HepG2 (cell line): ENCODE data around the gene ELFN1. TPM values are rescaled to one million over a fixed set of nuclear protein-coding genes. Genes with fewer than 3 reads are reported as not detected.

Source experiments
- ATAC-seq: fragments of 200-7000 bp; cut with Tn5 transposase; 3 replicates; pipeline ENCODE4 v1.9.1; 2020; ENCODE audit warnings: mild to moderate bottlenecking, moderate library complexity
- BruUV-seq: library from RNA; stranded (reverse); fragments of 400-500 nt; replicated peaks from 2 replicates; lab custom pipeline; 2021; lab: Mats Ljungman, UMichigan
- CTCF ChIA-PET: fragments of 300-600 bp; formaldehyde crosslinking; extraction: SDS; loops from one replicate; lab custom pipeline; 2021; ENCODE audit warnings: low total read pairs, inconsistent platforms, low intra/inter-chr PET ratio; lab: Yijun Ruan, JAX
- POLR2A ChIA-PET: fragments of 350-600 bp; sonication (Branson Sonifier 250); formaldehyde crosslinking; loops from one replicate; lab custom pipeline; 2020; ENCODE audit warnings: antibody characterized with exemption, inconsistent platforms; lab: Yijun Ruan, JAX
- DNase-seq: peaks from one replicate; pipeline ENCODE4 v3.0.0-alpha.2; 2015; ENCODE audit warnings: low spot score
- FAIRE-seq: peaks from 3 replicates; lab custom pipeline; 2011; peaks lifted over from hg19 to GRCh38; lab: Jason Lieb, UNC
- H2AFZ ChIP-seq: one replicate; pipeline ENCODE4 v1.6.1; 2011; ENCODE audit warnings: low read length, inconsistent platforms
- H3K27ac ChIP-seq: fragments of 300-600 bp; 3 replicates; pipeline ENCODE4 v1.8.0; 2011; ENCODE audit warnings: mixed run types, mild to moderate bottlenecking, mixed read lengths, low read length, inconsistent platforms; ENCODE audit not compliant: insufficient read depth; ENCODE audit errors: extremely low read length
- H3K27me3 ChIP-seq, 2 experiments: fragments of 200-600 bp in 1 of 2; 2 replicates in 1 of 2; 3 replicates in 1 of 2; pipeline versions ENCODE4 v1.6.0 to v1.8.0; 2011; ENCODE audit warnings: low read length in 2 of 2, mild to moderate bottlenecking in 2 of 2, moderate library complexity in 2 of 2, inconsistent platforms in 1 of 2; ENCODE audit not compliant: insufficient read depth in 2 of 2, control insufficient read depth in 1 of 2
- H3K36me3 ChIP-seq, 2 experiments: fragments of 200-600 bp in 1 of 2; replicated peaks in 1 of 2; 2 replicates in 1 of 2; 3 replicates in 1 of 2; pipeline versions ENCODE4 v1.5.1 to v1.8.0; 2011; ENCODE audit warnings: low read length in 2 of 2, inconsistent platforms in 1 of 2; ENCODE audit not compliant: insufficient read depth in 2 of 2, control insufficient read depth in 1 of 2
- H3K4me1 ChIP-seq: 2 replicates; pipeline ENCODE4 v1.5.1; 2012; ENCODE audit warnings: low read length, inconsistent platforms; ENCODE audit not compliant: insufficient read depth
- H3K4me2 ChIP-seq: 2 replicates; pipeline ENCODE4 v1.6.0; 2011; ENCODE audit warnings: low read depth, low read length, inconsistent platforms
- H3K4me3 ChIP-seq, 3 experiments: fragments of 200-600 bp in 1 of 3; sonication (generic), shearing (Covaris generic) in 1 of 3; replicated peaks in 1 of 3; 2 replicates each; pipeline ENCODE4 v1.5.1; 2011 to 2016; ENCODE audit warnings: low read length in 3 of 3, inconsistent platforms in 2 of 3, low read depth in 2 of 3, mild to moderate bottlenecking in 2 of 3, control low read depth in 1 of 3, mixed read lengths in 1 of 3; ENCODE audit not compliant: insufficient read depth in 1 of 3
- H3K79me2 ChIP-seq: one replicate; pipeline ENCODE4 v1.6.1; 2011; ENCODE audit warnings: low read length, inconsistent platforms; ENCODE audit not compliant: insufficient read depth
- H3K9ac ChIP-seq: 2 replicates; pipeline ENCODE4 v1.6.0; 2011; ENCODE audit warnings: mild to moderate bottlenecking, low read depth, low read length, inconsistent platforms; ENCODE audit not compliant: insufficient read depth
- H3K9me3 ChIP-seq: 2 replicates; pipeline ENCODE4 v1.5.1; 2012; ENCODE audit warnings: mild to moderate bottlenecking, low read length
- H4K20me1 ChIP-seq: 2 replicates; pipeline ENCODE4 v1.6.0; 2011; ENCODE audit warnings: inconsistent platforms, mild to moderate bottlenecking, low read length, moderate library complexity; ENCODE audit not compliant: insufficient read depth
- CTCF ChIP-seq: sonication (generic); formaldehyde crosslinking; IDR thresholded peaks from 2 replicates; pipeline ENCODE4 v1.5.0; 2020; ENCODE audit warnings: mild to moderate bottlenecking, missing genetic modification reagents, moderate library complexity
- ELF3 ChIP-seq: IDR thresholded peaks from 2 replicates; pipeline ENCODE4 v1.6.1; 2016; ENCODE audit warnings: missing genetic modification reagents, missing compliant biosample characterization
- JDP2 ChIP-seq: sonication (generic); formaldehyde crosslinking; IDR thresholded peaks from 2 replicates; pipeline ENCODE4 v1.8.1; 2022; ENCODE audit warnings: missing genetic modification reagents, borderline replicate concordance
- PAX8 ChIP-seq: sonication (generic); formaldehyde crosslinking; IDR thresholded peaks from 2 replicates; pipeline ENCODE4 v1.8.0; 2022; ENCODE audit warnings: mild to moderate bottlenecking, missing genetic modification reagents, borderline replicate concordance
- SRSF4 ChIP-seq: fragments of 200-400 bp; formaldehyde crosslinking; IDR thresholded peaks from one replicate; pipeline ENCODE4 v1.6.1; 2018; ENCODE audit warnings: mild to moderate bottlenecking, low read depth, low read length, moderate library complexity; ENCODE audit not compliant: poor library complexity, severe bottlenecking
- SUZ12 ChIP-seq: fragments of 150-350 bp; IDR thresholded peaks from 2 replicates; pipeline ENCODE4 v1.6.1; 2014; ENCODE audit warnings: low read depth, low read length
- TGIF2 ChIP-seq: IDR thresholded peaks from 2 replicates; pipeline ENCODE4 v1.6.1; 2016; ENCODE audit warnings: control low read depth, missing compliant biosample characterization
- ZBTB1 ChIP-seq: sonication (generic); formaldehyde crosslinking; IDR thresholded peaks from 2 replicates; pipeline ENCODE4 v1.4.0; 2020; ENCODE audit warnings: missing genetic modification reagents, borderline replicate concordance
- ZFYVE20 ChIP-seq: sonication (generic); formaldehyde crosslinking; IDR thresholded peaks from 2 replicates; pipeline ENCODE4 v1.8.0; 2023; ENCODE audit warnings: low read depth, mild to moderate bottlenecking, moderate library complexity, missing genetic modification reagents, borderline replicate concordance
- ZKSCAN8 ChIP-seq: IDR thresholded peaks from 2 replicates; pipeline ENCODE4 v1.6.1; 2016; ENCODE audit warnings: borderline replicate concordance, missing genetic modification reagents, missing compliant biosample characterization
- ZNF652 ChIP-seq: IDR thresholded peaks from 2 replicates; pipeline ENCODE4 v1.6.1; 2016; ENCODE audit warnings: low read depth, borderline replicate concordance
- ZNF7 ChIP-seq: IDR thresholded peaks from 2 replicates; pipeline ENCODE4 v1.6.1; 2016; ENCODE audit warnings: missing biosample characterization, missing genetic modification reagents
- WGBS: methylation state at CpG from one replicate; pipeline ENCODE4 v1.1.6; 2017; ENCODE audit warnings: low lambda C conversion rate; 5-methylcytosine and 5-hydroxymethylcytosine counted together
- in situ Hi-C: cut with HindIII; loops from 2 replicates; pipeline ENCODE4 v1.10.0; 2017; ENCODE audit warnings: low pct_unique_long_range_greater_than_20kb; ENCODE audit not compliant: extremely low pct_ligation_motif_present
- intact Hi-C: fragments of 100-400 bp; cut with micrococcal nuclease; formaldehyde crosslinking; loops from one replicate; pipeline ENCODE4 v1.10.0; 2022; ENCODE audit not compliant: unreplicated experiment
- polyA plus RNA-seq, 8 experiments: library from polyadenylated mRNA; depleted of rRNA in 3 of 8; stranded (reverse) in 7 of 8; unstranded in 1 of 8; fragments of >200 nt; fragmentation: Illumina TruSeq in 4 of 8; extraction: Trizol in 4 of 8; gene quantifications; 2 replicates each; pipeline versions ENCODE4 v1.2.1 to v1.2.3, GENCODE V29; 2011 to 2016; ENCODE audit warnings: low read depth in 4 of 8, missing spikeins in 1 of 8, mixed read lengths in 1 of 8; ENCODE audit not compliant: insufficient read depth in 1 of 8
- total RNA-seq, 5 experiments: library from RNA; depleted of rRNA; stranded (reverse); fragments of >200 nt; fragmentation: Illumina TruSeq; extraction: Trizol; gene quantifications; 2 replicates each; pipeline ENCODE4 v1.2.3, GENCODE V29; 2016; ENCODE audit warnings: low read depth in 1 of 5
- TF ChIP-seq, protein P1 (sequence below): sonication (generic); formaldehyde crosslinking; IDR thresholded peaks from 2 replicates; pipeline ENCODE4; 2020; ENCODE audit warnings: missing genetic modification reagents, mild to moderate bottlenecking, borderline replicate concordance
- TF ChIP-seq, protein P2 (sequence below): sonication (generic); formaldehyde crosslinking; IDR thresholded peaks from 2 replicates; pipeline ENCODE4 v1.5.0; 2020; ENCODE audit warnings: missing genetic modification reagents

Gene ELFN1
- total and polyA plus RNA-seq, 2 of the 13 experiments (the other 11 are each of a cell fraction or from before 2014, with no cell fraction given): 0.13 to 0.18 TPM

GRCh38 chr7:1707756-1708595 is 37.9 kb downstream of the ELFN1 start (continued):
- TF ChIP-seq, protein P1, sequence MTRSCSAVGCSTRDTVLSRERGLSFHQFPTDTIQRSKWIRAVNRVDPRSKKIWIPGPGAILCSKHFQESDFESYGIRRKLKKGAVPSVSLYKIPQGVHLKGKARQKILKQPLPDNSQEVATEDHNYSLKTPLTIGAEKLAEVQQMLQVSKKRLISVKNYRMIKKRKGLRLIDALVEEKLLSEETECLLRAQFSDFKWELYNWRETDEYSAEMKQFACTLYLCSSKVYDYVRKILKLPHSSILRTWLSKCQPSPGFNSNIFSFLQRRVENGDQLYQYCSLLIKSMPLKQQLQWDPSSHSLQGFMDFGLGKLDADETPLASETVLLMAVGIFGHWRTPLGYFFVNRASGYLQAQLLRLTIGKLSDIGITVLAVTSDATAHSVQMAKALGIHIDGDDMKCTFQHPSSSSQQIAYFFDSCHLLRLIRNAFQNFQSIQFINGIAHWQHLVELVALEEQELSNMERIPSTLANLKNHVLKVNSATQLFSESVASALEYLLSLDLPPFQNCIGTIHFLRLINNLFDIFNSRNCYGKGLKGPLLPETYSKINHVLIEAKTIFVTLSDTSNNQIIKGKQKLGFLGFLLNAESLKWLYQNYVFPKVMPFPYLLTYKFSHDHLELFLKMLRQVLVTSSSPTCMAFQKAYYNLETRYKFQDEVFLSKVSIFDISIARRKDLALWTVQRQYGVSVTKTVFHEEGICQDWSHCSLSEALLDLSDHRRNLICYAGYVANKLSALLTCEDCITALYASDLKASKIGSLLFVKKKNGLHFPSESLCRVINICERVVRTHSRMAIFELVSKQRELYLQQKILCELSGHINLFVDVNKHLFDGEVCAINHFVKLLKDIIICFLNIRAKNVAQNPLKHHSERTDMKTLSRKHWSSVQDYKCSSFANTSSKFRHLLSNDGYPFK (CRISPR knock-in tag): no peak
- TF ChIP-seq ZBTB1 (CRISPR knock-in tag): no peak

DNA sequence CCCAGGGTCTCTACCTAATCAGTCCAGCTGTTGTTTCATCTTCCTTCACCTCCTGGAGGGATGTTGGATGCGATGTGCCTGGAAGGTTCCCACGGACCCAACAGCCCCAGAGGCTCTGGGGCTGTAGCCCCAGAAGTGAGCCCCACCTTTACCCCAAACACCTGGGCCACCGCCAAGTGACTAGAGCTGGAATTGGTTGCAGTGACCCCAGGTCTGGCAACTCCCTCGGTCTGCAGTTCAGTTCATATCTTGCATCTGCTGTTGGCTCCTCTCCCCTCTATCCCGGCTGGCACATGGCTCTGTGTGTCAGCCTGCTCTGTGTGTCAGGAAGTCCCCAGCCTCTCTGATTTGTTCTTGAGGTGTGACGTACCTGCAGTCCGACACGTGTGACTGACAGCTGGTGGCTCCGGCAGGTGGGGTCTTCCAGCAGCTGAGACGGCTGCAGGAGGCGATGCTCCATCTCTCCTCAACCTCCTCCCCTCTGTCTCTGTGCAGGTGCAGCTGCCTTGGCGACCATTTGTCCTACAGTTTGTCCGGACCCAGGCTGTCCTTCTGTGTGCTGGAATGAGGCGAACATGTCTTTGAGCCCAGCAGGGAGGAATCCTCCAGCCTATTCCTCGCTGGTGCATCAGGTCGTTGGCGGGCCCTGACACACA is 38.6 kb downstream of the ELFN1 start:
- no peaks in the 10 kb centered on the region for H4K20me1 ChIP-seq
- H3K27me3 ChIP-seq: no peaks in the 10 kb centered on the region; a peak in 1 of 5 replicates
- ATAC-seq: no peak
- no peak overlapping the region for H2AFZ ChIP-seq
- no peaks in the 10 kb centered on the region for H3K79me2 ChIP-seq
- DNase-seq: no peak
- peaks cover 25% of the 10 kb centered on the region for H3K4me1 ChIP-seq
- intact Hi-C loops: no loop called here
- no TSS peak for BruUV-seq
- H3K36me3 ChIP-seq: no peaks in the 10 kb centered on the region
- POLR2A ChIA-PET: no interaction called here
- in situ Hi-C loops: no loop called here
- H3K4me3 ChIP-seq: no peak overlapping the region
- H3K4me2 ChIP-seq: no peak overlapping the region
- peaks cover 12% of the 10 kb centered on the region for H3K9me3 ChIP-seq
- no peak for FAIRE-seq
- CTCF ChIA-PET: no interaction called here
- no peak overlapping the region for H3K27ac ChIP-seq
- no peak overlapping the region for H3K9ac ChIP-seq
- WGBS: 89% methylated on average over 5 of the region's 17 CpGs
- TF ChIP-seq SRSF4: no peak
- no peak for TF ChIP-seq ZKSCAN8 (CRISPR knock-in tag)
- TF ChIP-seq TGIF2 (CRISPR knock-in tag): no peak
- TF ChIP-seq, protein P2, sequence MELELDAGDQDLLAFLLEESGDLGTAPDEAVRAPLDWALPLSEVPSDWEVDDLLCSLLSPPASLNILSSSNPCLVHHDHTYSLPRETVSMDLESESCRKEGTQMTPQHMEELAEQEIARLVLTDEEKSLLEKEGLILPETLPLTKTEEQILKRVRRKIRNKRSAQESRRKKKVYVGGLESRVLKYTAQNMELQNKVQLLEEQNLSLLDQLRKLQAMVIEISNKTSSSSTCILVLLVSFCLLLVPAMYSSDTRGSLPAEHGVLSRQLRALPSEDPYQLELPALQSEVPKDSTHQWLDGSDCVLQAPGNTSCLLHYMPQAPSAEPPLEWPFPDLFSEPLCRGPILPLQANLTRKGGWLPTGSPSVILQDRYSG (CRISPR knock-in tag): no peak
- TF ChIP-seq ZNF652 (CRISPR knock-in tag): no peak
- TF ChIP-seq CTCF (CRISPR knock-in tag): no peak
- TF ChIP-seq JDP2: no peak
- TF ChIP-seq ELF3: no peak
- TF ChIP-seq PAX8: no peak
- TF ChIP-seq ZNF7 (CRISPR knock-in tag): no peak
- no peak for TF ChIP-seq ZFYVE20 (CRISPR knock-in tag)
- no peak for TF ChIP-seq SUZ12
